Spleen (tissue), 11 donors: ENCODE results near the gene ACTMAP. TPM values are rescaled to one million over a fixed set of nuclear protein-coding genes. Genes with fewer than 3 reads are reported as not detected.
A peak's percentile ranks its signal among the peaks of the same experiment; 100 is the strongest.
"Not testable (repeated sequence)": the region's sequence is repeated elsewhere in the genome, so short reads cannot be mapped to it uniquely, and the experiment has no call there.

Experiments
- DNase-seq: peaks from one replicate; pipeline ENCODE4 v3.0.0-alpha.2; 2020
- H3K27ac ChIP-seq, 8 donors: fragments of 200-600 bp; sonication (generic) in 7 of 8; 1 replicate in 4 of 8; 2 replicates in 4 of 8; pipeline versions ENCODE4 v1.5.0 to v1.8.0; 2016 to 2021; ENCODE audit warnings: inconsistent platforms in 4 of 8, mild to moderate bottlenecking in 4 of 8, moderate library complexity in 1 of 8
- H3K27me3 ChIP-seq, 7 donors: fragments of 200-600 bp; sonication (generic) in 6 of 7; replicated peaks in 1 of 7; 1 replicate in 4 of 7; 2 replicates in 3 of 7; pipeline versions ENCODE4 v1.5.0 to v1.8.0; 2016 to 2021; ENCODE audit warnings: inconsistent platforms in 3 of 7, mild to moderate bottlenecking in 1 of 7
- H3K36me3 ChIP-seq, 6 donors: fragments of 200-600 bp; sonication (generic) in 5 of 6; 1 replicate in 4 of 6; 2 replicates in 2 of 6; pipeline versions ENCODE4 v1.5.0 to v1.8.0; 2016 to 2021; ENCODE audit warnings: inconsistent platforms in 2 of 6
- H3K4me1 ChIP-seq, 6 donors: fragments of 200-600 bp; sonication (generic) in 5 of 6; 1 replicate in 3 of 6; 2 replicates in 3 of 6; pipeline versions ENCODE4 v1.5.0 to v1.8.0; 2016 to 2021; ENCODE audit warnings: inconsistent platforms in 3 of 6
- H3K4me3 ChIP-seq, 8 donors: fragments of 200-600 bp; sonication (generic) in 7 of 8; 1 replicate in 4 of 8; 2 replicates in 4 of 8; pipeline versions ENCODE4 v1.5.0 to v1.8.0; 2016 to 2021; ENCODE audit warnings: inconsistent platforms in 4 of 8, mild to moderate bottlenecking in 4 of 8, moderate library complexity in 2 of 8
- H3K9me3 ChIP-seq, 8 donors: fragments of 200-600 bp; sonication (generic) in 7 of 8; 1 replicate in 4 of 8; 2 replicates in 4 of 8; pipeline versions ENCODE4 v1.5.0 to v1.8.0; 2016 to 2021; ENCODE audit warnings: inconsistent platforms in 4 of 8
- POLR2A ChIP-seq, 3 donors: fragments of 450-650 bp; IDR thresholded peaks; one replicate each; pipeline ENCODE4 v1.5.1; 2017; ENCODE audit warnings: antibody characterized with exemption in 3 of 3, mild to moderate bottlenecking in 1 of 3
- POLR2AphosphoS5 ChIP-seq, 3 donors: sonication (generic); formaldehyde crosslinking; IDR thresholded peaks; one replicate each; pipeline ENCODE4 v1.5.1; 2017; ENCODE audit warnings: antibody characterized with exemption in 3 of 3
- WGBS, 5 donors: extraction: QIAGEN DNeasy Blood & Tissue Kit in 3 of 5; methylation state at CpG; one replicate each; pipeline versions ENCODE4 v1.1.5 to v1.1.7; 2013 to 2018; 5-methylcytosine and 5-hydroxymethylcytosine counted together
- intact Hi-C: fragments of 100-400 bp; cut with DNase I; formaldehyde crosslinking; loops from one replicate; pipeline ENCODE4 v1.15.0; 2023; ENCODE audit warnings: low total_unique reads
- polyA plus RNA-seq, 3 donors: library from polyadenylated mRNA; stranded (reverse); fragments of 200-250 nt; gene quantifications; one replicate each; pipeline ENCODE4 v1.2.1, GENCODE V29; 2013
- total RNA-seq, 7 donors: library from RNA; depleted of rRNA in 3 of 7; stranded (reverse); fragments of >200 nt in 3 of 7; fragmentation: NEBNext Ultra II Directional in 4 of 7; extraction: Animal tissue kit (Norgen Biotek cat#: 25700) in 4 of 7; gene quantifications; one replicate each; pipeline versions ENCODE4 v1.1.0 to v1.2.1, GENCODE V29; 2016 to 2021
- TF ChIP-seq, protein P1 (sequence below), 11 experiments: fragments of 200-600 bp in 7 of 11; fragments of 450-650 bp in 4 of 11; sonication (generic) in 4 of 11; IDR thresholded peaks in 8 of 11; conservative IDR thresholded peaks in 3 of 11; 1 replicate in 7 of 11; 2 replicates in 4 of 11; pipeline versions ENCODE4 v1.4.0 to v1.8.0; 2016 to 2021; ENCODE audit warnings: antibody characterized with exemption in 11 of 11, inconsistent platforms in 4 of 11, mild to moderate bottlenecking in 1 of 11
- donor health status: healthy with polysubstance abuse.
- donor health status: DM: no; HTN: no; CAD: no; lungs with moderate emphysema.
- donor health status: DM: no; HTN: no; CAD: no.
- donor health status: Bipolar disorder and iron deficiency.
- donor health status: healthy.
- donor health status: DM: no; HTN: no; CAD: no.
- donor health status: DM: yes; HTN: yes; CAD: no.

ACTMAP gene
- total and polyA plus RNA-seq, 10 donors = 5.2 to 16.2 (median 8.3) TPM

DNA sequence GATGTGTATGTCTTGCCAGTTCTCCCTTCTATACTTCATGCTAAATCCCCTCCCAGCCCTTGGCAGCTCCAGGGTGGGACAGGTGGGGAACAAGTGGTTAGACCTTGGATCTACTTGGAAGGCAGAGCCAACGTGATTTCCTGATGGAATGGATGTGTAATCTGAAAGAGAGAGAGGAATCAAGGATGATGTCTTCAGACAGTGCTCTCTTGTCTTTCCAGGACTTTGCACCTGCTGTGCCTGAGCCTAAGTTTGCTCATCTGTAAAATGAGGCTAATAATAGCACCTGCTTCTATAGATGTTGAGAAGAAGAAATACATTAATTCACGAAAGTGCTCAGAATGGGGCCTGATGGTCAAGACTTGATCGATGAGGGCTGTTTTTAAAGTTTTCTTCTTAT is 41.7 kb upstream of the ACTMAP start:
- WGBS, 5 donors = 51 to 78% (median 61%) methylated on average over 3 of the region's 3 CpGs
- Histone ChIP-seq H3K4me1 (peaks cover 0 to 31% (median 10%) of the 10 kb centered on the region in 6 donors), H3K36me3 (peaks cover 0 to 92% (median 19%) of the 10 kb centered on the region in 6 donors), H3K4me3 (no peak overlapping the region), H3K27me3 (no peaks in the 10 kb centered on the region), H3K9me3 (no peaks in the 10 kb centered on the region), H3K27ac (peak overlapping the region in 4 of 8 donors; percentile 5 to 61 (median 26))
- no peak for DNase-seq
- intact Hi-C loops = loop anchor here (5.0 kb wide), 1 partner anchor 80 kb away; no protein-coding TSS in a partner anchor
- TF ChIP-seq POLR2AphosphoS5 (IDR thresholded peaks at IDR 0.05) (no peak), POLR2A (IDR thresholded peaks at IDR 0.05) (no peak)
- TF ChIP-seq, protein P1, sequence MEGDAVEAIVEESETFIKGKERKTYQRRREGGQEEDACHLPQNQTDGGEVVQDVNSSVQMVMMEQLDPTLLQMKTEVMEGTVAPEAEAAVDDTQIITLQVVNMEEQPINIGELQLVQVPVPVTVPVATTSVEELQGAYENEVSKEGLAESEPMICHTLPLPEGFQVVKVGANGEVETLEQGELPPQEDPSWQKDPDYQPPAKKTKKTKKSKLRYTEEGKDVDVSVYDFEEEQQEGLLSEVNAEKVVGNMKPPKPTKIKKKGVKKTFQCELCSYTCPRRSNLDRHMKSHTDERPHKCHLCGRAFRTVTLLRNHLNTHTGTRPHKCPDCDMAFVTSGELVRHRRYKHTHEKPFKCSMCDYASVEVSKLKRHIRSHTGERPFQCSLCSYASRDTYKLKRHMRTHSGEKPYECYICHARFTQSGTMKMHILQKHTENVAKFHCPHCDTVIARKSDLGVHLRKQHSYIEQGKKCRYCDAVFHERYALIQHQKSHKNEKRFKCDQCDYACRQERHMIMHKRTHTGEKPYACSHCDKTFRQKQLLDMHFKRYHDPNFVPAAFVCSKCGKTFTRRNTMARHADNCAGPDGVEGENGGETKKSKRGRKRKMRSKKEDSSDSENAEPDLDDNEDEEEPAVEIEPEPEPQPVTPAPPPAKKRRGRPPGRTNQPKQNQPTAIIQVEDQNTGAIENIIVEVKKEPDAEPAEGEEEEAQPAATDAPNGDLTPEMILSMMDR (IDR thresholded peaks at IDR 0.05 in 8 of 11, conservative IDR thresholded peaks at IDR 0.05 in 3 of 11) = no peak

DNA sequence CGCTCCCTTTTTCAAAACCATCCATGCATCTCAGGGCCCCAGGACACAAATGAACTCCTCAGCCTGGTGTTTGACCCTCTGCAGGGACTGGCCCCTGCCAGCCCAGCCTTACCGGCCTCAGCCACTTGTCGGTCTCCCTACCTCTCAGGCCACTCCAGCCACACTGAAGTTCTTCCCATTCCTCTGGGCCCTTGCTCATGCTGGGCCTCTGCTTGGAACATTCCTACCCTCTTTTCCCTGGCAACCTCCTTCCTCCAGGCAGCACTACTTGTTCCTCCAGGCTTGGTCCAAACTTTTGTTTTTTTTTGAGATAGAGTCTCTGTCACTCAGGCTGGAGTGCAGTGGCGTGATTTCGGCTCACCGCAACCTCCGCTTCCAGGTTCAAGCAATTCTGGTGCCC is 41.1 kb upstream of the ACTMAP start:
- intact Hi-C loops = loop anchor here (5.0 kb wide), 1 partner anchor 79 kb away; no protein-coding TSS in a partner anchor
- Histone ChIP-seq H3K36me3 (peaks cover 0 to 94% (median 25%) of the 10 kb centered on the region in 6 donors), H3K4me3 (no peak overlapping the region), H3K27me3 (no peaks in the 10 kb centered on the region), H3K9me3 (no peaks in the 10 kb centered on the region), H3K4me1 (peaks cover 0 to 24% (median 10%) of the 10 kb centered on the region in 6 donors), H3K27ac (peak overlapping the region in 1 of 8 donors; percentile 5)
- TF ChIP-seq, protein P1 (IDR thresholded peaks at IDR 0.05 in 8 of 11, conservative IDR thresholded peaks at IDR 0.05 in 3 of 11) = no peak
- TF ChIP-seq POLR2A (IDR thresholded peaks at IDR 0.05) = no peak
- no peak for TF ChIP-seq POLR2AphosphoS5 (IDR thresholded peaks at IDR 0.05)
- WGBS, 5 donors = 80 to 95% (median 93%) methylated on average over 7 of the region's 7 CpGs
- no peak for DNase-seq

DNA sequence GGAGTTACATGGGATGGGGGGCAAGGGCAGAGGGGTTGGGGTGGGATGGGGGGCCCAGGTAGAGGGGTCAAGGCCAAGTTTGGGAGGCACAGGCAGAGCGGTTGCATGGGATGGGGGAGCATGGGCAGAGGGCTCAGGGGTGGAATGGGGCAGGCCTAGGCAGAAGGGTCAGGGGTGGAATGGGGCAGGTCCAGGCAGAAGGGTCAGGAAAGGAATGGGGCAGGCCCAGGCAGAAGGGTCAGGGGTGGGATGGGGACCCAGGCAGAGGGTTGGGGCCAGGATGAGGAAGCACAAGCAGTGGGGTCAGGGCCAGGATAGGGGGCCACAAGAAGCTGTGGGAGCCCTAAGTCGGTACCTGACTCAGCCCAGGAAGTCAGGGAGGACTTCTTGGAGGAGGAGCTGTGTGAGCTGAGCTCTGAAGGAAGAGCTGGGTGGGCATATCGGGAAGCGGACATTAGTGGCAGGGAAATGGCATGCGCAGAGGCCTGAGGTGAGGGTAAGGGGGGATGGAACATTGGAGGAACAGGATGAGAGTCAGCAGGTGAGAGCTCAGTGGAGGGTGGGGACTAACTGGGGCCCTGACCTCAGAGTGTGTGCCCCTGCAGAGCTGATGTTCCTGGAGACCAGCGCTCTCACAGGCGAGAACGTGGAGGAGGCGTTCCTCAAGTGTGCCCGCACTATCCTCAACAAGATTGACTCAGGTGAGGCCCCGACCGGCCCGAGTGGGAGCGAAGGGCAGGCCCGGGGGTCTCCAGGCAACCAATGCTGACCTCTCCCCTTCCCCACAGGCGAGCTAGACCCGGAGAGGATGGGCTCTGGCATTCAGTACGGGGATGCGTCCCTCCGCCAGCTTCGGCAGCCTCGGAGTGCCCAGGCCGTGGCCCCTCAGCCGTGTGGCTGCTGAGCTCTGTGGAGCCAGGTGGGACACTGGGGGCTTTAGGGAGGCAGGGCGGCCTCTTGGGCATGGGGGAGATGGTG is 36.1 kb upstream of the ACTMAP start:
- no peak for DNase-seq
- peaks cover 0 to 100% (median 30%) of the 10 kb centered on the region in 6 donors for H3K36me3 ChIP-seq
- 91 to 94% (median 94%) methylated on average over 19 to 25 of the region's 25 CpGs for WGBS, 5 donors
- TF ChIP-seq, protein P1 (IDR thresholded peaks at IDR 0.05 in 8 of 11, conservative IDR thresholded peaks at IDR 0.05 in 3 of 11) = no peak
- no peak for TF ChIP-seq POLR2A (IDR thresholded peaks at IDR 0.05)
- TF ChIP-seq POLR2AphosphoS5 (IDR thresholded peaks at IDR 0.05) = peak in 1 of 3 donors; percentile 53
- H3K27ac ChIP-seq = peak overlapping the region in 1 of 8 donors; percentile 17
- H3K9me3 ChIP-seq = no peaks in the 10 kb centered on the region
- no peaks in the 10 kb centered on the region for H3K27me3 ChIP-seq
- intact Hi-C loops = no loop called here
- peaks cover 0 to 4% (median 0%) of the 10 kb centered on the region in 6 donors for H3K4me1 ChIP-seq
- H3K4me3 ChIP-seq = no peak overlapping the region

DNA sequence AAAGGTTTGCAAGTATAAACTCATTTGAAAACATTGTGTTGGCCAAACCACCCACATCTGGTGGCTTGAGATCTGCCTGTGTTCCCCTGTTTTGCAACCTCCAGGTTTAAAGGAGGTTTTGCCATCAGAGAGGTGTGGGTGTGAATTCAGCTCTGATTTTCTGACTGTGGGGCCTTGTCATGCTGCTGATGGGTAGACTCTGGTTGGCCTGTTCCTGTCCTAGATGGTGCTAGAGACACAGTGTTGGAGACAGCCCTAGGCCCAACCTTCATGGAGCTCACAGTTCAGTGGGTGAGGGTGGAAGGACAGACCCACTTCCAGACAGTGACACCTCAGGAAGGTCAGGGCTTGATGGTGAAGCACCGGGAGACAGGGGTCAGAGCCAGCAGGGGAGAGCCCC is 35.2 kb upstream of the ACTMAP start:
- intact Hi-C loops = no loop called here
- 50 to 88% (median 64%) methylated on average over 1 of the region's 1 CpG for WGBS, 5 donors
- DNase-seq = no peak
- Histone ChIP-seq H3K4me1 (peaks cover 0 to 9% (median 0%) of the 10 kb centered on the region in 6 donors), H3K4me3 (no peak overlapping the region), H3K9me3 (no peaks in the 10 kb centered on the region), H3K27ac (peak overlapping the region in 1 of 8 donors; percentile 8), H3K36me3 (peaks cover 0 to 95% (median 30%) of the 10 kb centered on the region in 6 donors), H3K27me3 (no peaks in the 10 kb centered on the region)
- TF ChIP-seq, protein P1 (IDR thresholded peaks at IDR 0.05 in 8 of 11, conservative IDR thresholded peaks at IDR 0.05 in 3 of 11) = no peak
- TF ChIP-seq POLR2A (IDR thresholded peaks at IDR 0.05) (no peak), POLR2AphosphoS5 (IDR thresholded peaks at IDR 0.05) (no peak)

DNA sequence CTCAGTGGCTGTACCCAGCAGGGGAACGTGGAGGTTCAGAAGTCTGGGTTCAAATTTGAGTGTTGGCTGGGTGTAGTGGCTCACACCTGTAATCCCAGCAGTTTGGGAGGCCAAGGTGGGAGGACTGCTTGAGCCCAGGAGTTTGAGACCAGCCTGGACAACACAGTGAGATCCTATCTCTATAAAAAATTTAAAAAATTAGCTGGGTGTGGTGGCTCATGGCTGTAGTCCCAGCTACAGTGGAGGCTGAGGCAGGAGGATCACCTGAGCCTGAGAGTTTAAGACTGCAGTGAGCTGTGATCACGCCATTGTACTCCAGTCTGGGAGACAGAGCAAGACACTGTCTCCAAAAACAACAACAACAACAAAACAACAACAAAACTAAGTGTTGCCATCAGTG is 33.9 kb upstream of the ACTMAP start:
- 95 to 98% (median 97%) methylated on average over 2 of the region's 2 CpGs for WGBS, 5 donors
- intact Hi-C loops, H3K27me3 ChIP-seq, H3K27ac ChIP-seq, DNase-seq, H3K4me3 ChIP-seq, H3K9me3 ChIP-seq: not testable (repeated sequence)
- peaks cover 0 to 93% (median 25%) of the 10 kb centered on the region in 6 donors for H3K36me3 ChIP-seq
- H3K4me1 ChIP-seq = peaks cover 0 to 23% (median 8%) of the 10 kb centered on the region in 6 donors
